NK-92 (cell line): ENCODE data around the gene FBXO30.

Source experiments
- DNase-seq: peaks from one replicate; lab custom pipeline; 2025; ENCODE audit not compliant: unreplicated experiment; lab: John Stamatoyannopoulos, UW

Gene FBXO30

DNA sequence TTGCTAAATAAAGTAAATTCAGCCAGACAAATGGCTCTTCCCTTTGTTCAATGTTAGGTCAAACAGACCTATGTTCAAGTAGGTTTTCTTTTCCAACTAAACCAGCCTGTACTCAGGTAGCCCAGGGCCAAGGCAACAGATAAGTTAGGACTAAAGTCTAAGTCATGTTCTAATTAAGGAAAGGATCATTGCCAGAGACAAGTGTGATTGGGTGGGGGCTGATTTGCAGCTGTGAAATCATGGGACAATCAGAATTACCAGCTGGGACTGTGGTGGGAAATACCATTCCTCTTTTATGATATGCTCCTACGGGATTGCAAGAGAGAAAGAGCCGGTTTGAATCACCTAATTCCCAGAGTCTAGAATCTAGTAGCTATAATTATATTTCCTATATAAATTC is 4.2 kb upstream of the FBXO30 start:
- DNase-seq: no peak

DNA sequence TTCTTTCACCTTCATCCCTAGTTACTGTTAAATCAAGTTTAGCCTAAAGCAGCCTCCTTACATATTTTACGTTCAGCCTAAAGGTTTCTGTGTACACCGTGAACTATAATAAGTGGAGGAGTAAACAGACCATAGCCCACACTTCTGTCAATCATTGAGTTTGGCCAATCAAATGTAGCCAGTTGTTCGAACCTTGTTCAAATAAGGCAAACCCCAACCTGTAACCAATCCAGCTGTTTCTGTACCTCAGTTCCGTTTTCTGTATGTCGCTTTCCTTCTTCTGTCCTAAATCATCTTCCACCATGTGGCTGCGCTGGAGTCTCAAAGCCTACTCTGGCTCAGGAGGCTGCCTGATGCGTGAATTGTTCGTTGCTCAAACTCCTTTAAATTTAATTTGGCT is 1.8 kb upstream of the FBXO30 start:
- no peak for DNase-seq

GRCh38 chr6:145815309-145816274 is 997 bp upstream of the FBXO30 start:
- no peak for DNase-seq

- DNase-seq: no peak
These were observed 527 bp downstream of the FBXO30 start for GRCh38 chr6:145814035-145814500.

GRCh38 chr6:145813285-145814034 is 1.1 kb downstream of the FBXO30 start:
- DNase-seq: no peak

- no peak for DNase-seq
These were observed 2.9 kb downstream of the FBXO30 start for GRCh38 chr6:145811741-145812140.

GRCh38 chr6:145809785-145810184 is 4.8 kb downstream of the FBXO30 start:
- no peak for DNase-seq

- DNase-seq: no peak
These were observed 5.4 kb downstream of the FBXO30 start for GRCh38 chr6:145809211-145809610.

DNA sequence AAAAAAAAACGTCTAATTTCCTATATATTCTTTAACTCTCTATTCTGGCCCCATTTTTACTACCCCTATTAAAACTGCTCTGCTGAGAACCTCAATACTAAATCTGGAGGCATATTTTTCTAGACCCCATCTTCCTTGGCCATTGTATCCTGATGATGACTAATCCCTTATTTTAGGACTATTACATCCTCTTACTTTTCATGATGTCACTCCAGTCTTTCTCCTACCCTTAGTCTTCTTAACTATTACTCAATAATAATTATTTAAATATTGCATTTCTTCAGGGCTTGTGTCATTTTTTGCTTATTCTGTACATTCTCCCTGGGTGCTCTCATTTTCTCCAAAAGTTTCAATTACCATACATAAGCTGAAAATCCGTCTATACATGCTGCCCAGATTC is 6.4 kb downstream of the FBXO30 start:
- DNase-seq: no peak

- no peak for DNase-seq
These were observed 12.5 kb downstream of the FBXO30 start for GRCh38 chr6:145802141-145802540.

DNA sequence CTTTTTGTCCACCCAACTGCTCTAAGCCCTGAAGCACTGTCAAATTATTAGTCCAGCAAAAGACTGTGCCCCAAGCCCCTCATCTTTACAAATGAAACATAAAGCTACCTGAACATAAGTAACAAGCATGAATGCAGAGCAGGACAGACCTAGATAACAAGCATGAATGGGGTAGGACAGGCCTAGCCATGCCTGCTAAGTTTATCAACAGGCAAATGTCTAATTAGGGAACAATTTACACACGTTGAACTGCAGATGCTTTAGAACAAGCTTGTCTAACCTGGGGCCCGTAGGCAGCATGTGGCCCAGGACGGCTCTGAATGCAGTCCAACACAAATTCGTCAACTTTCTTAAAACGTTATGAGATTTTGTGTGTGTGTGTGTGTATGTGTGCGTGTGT is 13.6 kb downstream of the FBXO30 start:
- no peak for DNase-seq

- no peak for DNase-seq
These were observed 16.1 kb downstream of the FBXO30 start for GRCh38 chr6:145798530-145798929.

DNA sequence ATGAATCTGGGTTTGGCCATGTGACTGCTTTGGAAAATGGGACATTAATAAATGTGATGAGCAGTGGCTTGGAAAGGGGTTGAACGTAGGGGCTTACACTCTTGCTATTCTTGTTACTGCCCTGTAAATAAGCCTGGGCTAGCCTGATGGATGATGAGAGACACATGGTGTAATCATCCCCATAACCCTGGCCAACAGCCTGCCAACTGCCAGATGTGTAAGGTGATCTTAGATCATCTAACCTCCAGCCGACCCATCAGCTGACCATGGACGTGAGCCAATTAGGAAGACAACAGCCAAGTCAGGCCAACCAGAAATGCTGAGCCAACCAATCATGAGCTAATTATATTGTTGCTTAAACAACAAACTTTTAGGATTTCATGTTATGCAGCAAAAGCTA is 25.2 kb downstream of the FBXO30 start:
- no peak for DNase-seq

DNA sequence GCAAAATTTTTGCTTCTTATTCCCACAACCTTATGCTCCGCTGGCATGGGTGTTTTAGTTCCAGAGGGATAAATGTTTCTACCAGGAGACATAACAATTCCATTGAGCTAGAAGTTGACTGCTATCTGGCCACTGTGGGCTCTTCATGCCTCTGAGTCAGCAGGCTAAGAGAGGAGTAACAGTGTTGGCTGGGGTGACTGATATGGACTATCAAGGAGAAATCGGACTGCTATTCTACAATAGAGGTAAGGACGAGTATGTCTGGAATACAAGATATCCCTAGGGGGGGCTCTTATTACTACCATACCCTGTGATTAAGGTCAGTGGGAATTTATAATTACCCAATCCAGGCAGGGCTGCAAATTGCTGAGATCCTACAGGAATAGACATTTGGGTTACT is 26.9 kb downstream of the FBXO30 start:
- DNase-seq: no peak

DNA sequence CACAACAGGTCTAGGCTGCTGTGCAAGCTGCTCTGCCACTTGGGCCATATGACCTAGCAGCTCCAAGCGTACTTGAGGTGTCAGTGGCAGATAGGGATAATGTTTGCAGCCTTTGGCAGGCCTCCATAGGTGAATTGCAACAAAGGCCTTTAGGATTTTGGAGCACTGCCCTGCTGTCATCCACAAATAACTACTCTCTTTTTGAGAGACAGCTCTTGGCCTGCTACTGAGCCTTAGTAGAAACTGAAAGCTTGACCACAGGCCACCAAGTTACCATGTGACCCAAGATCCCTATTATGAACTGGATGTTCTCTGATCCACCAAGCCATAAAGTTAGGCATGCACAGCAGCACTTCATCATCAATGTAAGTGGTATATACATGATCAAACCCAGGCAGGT is 29.9 kb downstream of the FBXO30 start:
- DNase-seq: no peak

GRCh38 chr6:145783796-145784195 is 30.8 kb downstream of the FBXO30 start:
- no peak for DNase-seq

- no peak for DNase-seq
These were observed 41.7 kb downstream of the FBXO30 start for GRCh38 chr6:145772846-145773245.

DNA sequence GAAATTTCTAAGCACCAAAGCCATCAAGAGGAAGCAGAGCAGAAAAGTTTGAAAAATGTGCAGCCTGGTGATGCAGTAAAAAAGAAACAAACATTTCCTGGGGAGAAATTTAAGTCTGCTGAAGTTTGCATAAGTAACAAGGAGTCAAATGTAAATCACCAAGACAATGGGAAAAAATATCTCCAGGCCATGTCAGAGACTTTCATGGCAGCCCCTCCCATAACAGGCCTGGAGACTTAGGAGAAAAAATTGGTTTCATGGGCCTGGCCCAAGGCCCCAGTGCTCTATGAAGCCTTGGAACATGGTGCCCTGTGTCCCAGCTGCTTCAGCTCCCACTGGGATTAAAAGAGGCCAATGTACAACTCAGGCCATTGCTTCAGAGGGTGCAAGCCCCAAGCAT is 49.1 kb downstream of the FBXO30 start:
- no peak for DNase-seq

GRCh38 chr6:145763742-145764141 is 50.9 kb downstream of the FBXO30 start:
- DNase-seq: no peak

- no peak for DNase-seq
These were observed 53.0 kb downstream of the FBXO30 start for GRCh38 chr6:145761584-145761983.

GRCh38 chr6:145758113-145758512 is 56.5 kb downstream of the FBXO30 start:
- no peak for DNase-seq

- DNase-seq: no peak
These were observed 58.4 kb downstream of the FBXO30 start for GRCh38 chr6:145756170-145756662.
